Activated CD4-positive, alpha-beta T cell treated with anti-CD3 and anti-CD28 coated beads for 36 hours (primary cell): ENCODE results near the gene YAE1. TPM values are rescaled to one million over a fixed set of nuclear protein-coding genes. Genes with fewer than 3 reads are reported as not detected.

Experiments used
- ATAC-seq: fragments of 200-7000 bp; cut with Tn5 transposase; one replicate; pipeline ENCODE4 v1.10.0; 2021; ENCODE audit warnings: mild to moderate bottlenecking, moderate library complexity
- CTCF ChIA-PET: fragments of 350-600 bp; sonication (Branson Sonifier 250); formaldehyde crosslinking; loops from one replicate; lab custom pipeline; 2021; ENCODE audit warnings: antibody characterized with exemption; lab: Charles Lee
- POLR2A ChIA-PET: fragments of 350-600 bp; sonication (Branson Sonifier 250); formaldehyde crosslinking; loops from one replicate; lab custom pipeline; 2021; ENCODE audit warnings: antibody characterized with exemption, inconsistent platforms; lab: Charles Lee
- DNase-seq: peaks from one replicate; pipeline ENCODE4 v3.0.0-alpha.2; 2020
- H3K27ac Mint-ChIP-seq: one replicate; pipeline ENCODE4 v1.8.0; 2021; ENCODE audit warnings: mixed read lengths
- H3K27me3 Mint-ChIP-seq: one replicate; pipeline ENCODE4 v1.8.0; 2021; ENCODE audit warnings: mixed read lengths
- H3K36me3 Mint-ChIP-seq: one replicate; pipeline ENCODE4 v1.8.0; 2021; ENCODE audit warnings: low read depth, mixed read lengths
- H3K4me1 Mint-ChIP-seq: one replicate; pipeline ENCODE4 v1.8.0; 2021; ENCODE audit warnings: mixed read lengths
- H3K4me3 Mint-ChIP-seq: one replicate; pipeline ENCODE4 v1.8.0; 2021; ENCODE audit warnings: mild to moderate bottlenecking, moderate library complexity, mixed read lengths
- H3K9me3 Mint-ChIP-seq: one replicate; pipeline ENCODE4 v1.8.0; 2021; ENCODE audit warnings: low read depth, mixed read lengths
- intact Hi-C, 2 experiments: fragments of 100-400 bp; cut with DNase I in 1 of 2; cut with micrococcal nuclease in 1 of 2; formaldehyde crosslinking; loops; one replicate each; pipeline versions ENCODE4 v1.14.2 to v1.15.1; 2022 to 2024; cut with DNase I, micrococcal nuclease
- total RNA-seq, 2 experiments: library from RNA; stranded (reverse); gene quantifications; one replicate each; pipeline ENCODE4 v1.2.3, GENCODE V29; 2021

Gene YAE1
- total RNA-seq, 2 experiments from 2014 or later: 9.8 to 13.5 TPM

- POLR2A ChIA-PET: interaction anchor here (0.7 kb wide), 1 partner anchor 280 kb away, joined by 4 read pairs; no protein-coding TSS in a partner anchor
- intact Hi-C loops: no loop called here
- no peak for DNase-seq
Measured at GRCh38 chr7:39606352-39606751, 40.1 kb downstream of the YAE1 start.

GRCh38 chr7:39606941-39607340 is 40.7 kb downstream of the YAE1 start:
- no peak overlapping the region for H3K4me3 Mint-ChIP-seq
- H3K27ac Mint-ChIP-seq: no peak overlapping the region
- intact Hi-C loops: no loop called here
- POLR2A ChIA-PET: no interaction called here
- DNase-seq (no peak), ATAC-seq (no peak)
- H3K9me3 Mint-ChIP-seq: peaks cover 6% of the 10 kb centered on the region
- peaks cover 52% of the 10 kb centered on the region for H3K4me1 Mint-ChIP-seq
- H3K27me3 Mint-ChIP-seq: peaks cover 13% of the 10 kb centered on the region
- no peaks in the 10 kb centered on the region for H3K36me3 Mint-ChIP-seq
- CTCF ChIA-PET: interaction anchor here (1.6 to 1.9 kb wide), 2 partner anchors 25 to 27 kb away, joined by 3 to 8 read pairs; no protein-coding TSS in a partner anchor

More at GRCh38 chr7:39606352-39606751, 40.1 kb downstream of the YAE1 start:
- Mint-ChIP-seq H3K4me3 (no peak overlapping the region), H3K27me3 (peaks cover 13% of the 10 kb centered on the region), H3K27ac (no peak overlapping the region), H3K9me3 (peaks cover 6% of the 10 kb centered on the region), H3K4me1 (peaks cover 52% of the 10 kb centered on the region), H3K36me3 (no peaks in the 10 kb centered on the region)
- CTCF ChIA-PET: interaction anchor here (1.3 to 1.9 kb wide), 5 partner anchors 13 to 140 kb away, joined by 3 to 8 read pairs (median 3); no protein-coding TSS in a partner anchor
- no peak for ATAC-seq

- Mint-ChIP-seq H3K9me3 (peaks cover 6% of the 10 kb centered on the region), H3K36me3 (no peaks in the 10 kb centered on the region), H3K4me1 (peaks cover 52% of the 10 kb centered on the region), H3K4me3 (no peak overlapping the region), H3K27me3 (peaks cover 16% of the 10 kb centered on the region), H3K27ac (no peak overlapping the region)
- ChIA-PET CTCF (interaction anchor here (1.4 kb wide), 1 partner anchor 13 kb away, joined by 7 read pairs; no protein-coding TSS in a partner anchor), POLR2A (no interaction called here)
- ATAC-seq (no peak), DNase-seq (no peak)
- intact Hi-C loops: loop anchor here in 1 of 2 experiments (2.0 kb wide), 1 partner anchor 19 kb away; no protein-coding TSS in a partner anchor
Measured at GRCh38 chr7:39607865-39608264, 41.7 kb downstream of the YAE1 start.

GRCh38 chr7:39608278-39608677 is 42.1 kb downstream of the YAE1 start:
- DNase-seq: no peak
- Mint-ChIP-seq H3K27ac (peak overlapping the region; percentile 22), H3K9me3 (peaks cover 6% of the 10 kb centered on the region), H3K4me3 (no peak overlapping the region), H3K36me3 (no peaks in the 10 kb centered on the region), H3K27me3 (peaks cover 16% of the 10 kb centered on the region), H3K4me1 (peaks cover 52% of the 10 kb centered on the region)
- CTCF ChIA-PET: interaction anchor here (1.1 to 1.4 kb wide), 2 partner anchors 13 to 19 kb away, joined by 7 read pairs; no protein-coding TSS in a partner anchor
- POLR2A ChIA-PET: no interaction called here
- ATAC-seq: no peak
- intact Hi-C loops: loop anchor here in 1 of 2 experiments (2.0 kb wide), 1 partner anchor 19 kb away; no protein-coding TSS in a partner anchor

- Mint-ChIP-seq H3K4me1 (peaks cover 45% of the 10 kb centered on the region), H3K27ac (peak overlapping the region; percentile 70), H3K9me3 (peaks cover 3% of the 10 kb centered on the region), H3K4me3 (peak overlapping the region; percentile 41), H3K36me3 (no peaks in the 10 kb centered on the region), H3K27me3 (peaks cover 17% of the 10 kb centered on the region)
- CTCF ChIA-PET: interaction anchor here (0.5 to 2.4 kb wide), 10 partner anchors 11 to 686 kb away, joined by 3 to 9 read pairs (median 4); no protein-coding TSS in a partner anchor
- ATAC-seq (peak; percentile 66), DNase-seq (peak; percentile 42)
- POLR2A ChIA-PET: no interaction called here
- intact Hi-C loops: loop anchor here in 1 of 2 experiments (2.0 kb wide), 1 partner anchor 21 kb away; no protein-coding TSS in a partner anchor
Measured at GRCh38 chr7:39609113-39609934, 43.1 kb downstream of the YAE1 start.

- ATAC-seq: no peak
- peaks cover 3% of the 10 kb centered on the region for H3K9me3 Mint-ChIP-seq
- no peaks in the 10 kb centered on the region for H3K36me3 Mint-ChIP-seq
- peaks cover 18% of the 10 kb centered on the region for H3K27me3 Mint-ChIP-seq
- intact Hi-C loops: loop anchor here in 1 of 2 experiments (2.0 kb wide), 1 partner anchor 21 kb away; no protein-coding TSS in a partner anchor
- no peak overlapping the region for H3K27ac Mint-ChIP-seq
- H3K4me3 Mint-ChIP-seq: peak overlapping the region; percentile 6
- peaks cover 44% of the 10 kb centered on the region for H3K4me1 Mint-ChIP-seq
- POLR2A ChIA-PET: no interaction called here
- no peak for DNase-seq
- CTCF ChIA-PET: interaction anchor here (0.5 to 2.4 kb wide), 9 partner anchors 8 to 687 kb away, joined by 3 to 9 read pairs (median 4); no protein-coding TSS in a partner anchor
Measured at GRCh38 chr7:39609935-39610263, 43.7 kb downstream of the YAE1 start.

GRCh38 chr7:39613577-39613976 is 47.4 kb downstream of the YAE1 start:
- POLR2A ChIA-PET: no interaction called here
- H3K4me3 Mint-ChIP-seq: no peak overlapping the region
- H3K27ac Mint-ChIP-seq: no peak overlapping the region
- no peak for DNase-seq
- intact Hi-C loops: no loop called here
- CTCF ChIA-PET: interaction anchor here (0.8 to 1.1 kb wide), 2 partner anchors 9 to 33 kb away, joined by 4 read pairs; no protein-coding TSS in a partner anchor
- no peak for ATAC-seq
- H3K9me3 Mint-ChIP-seq: no peaks in the 10 kb centered on the region
- H3K4me1 Mint-ChIP-seq: peaks cover 15% of the 10 kb centered on the region
- H3K36me3 Mint-ChIP-seq: no peaks in the 10 kb centered on the region
- peaks cover 15% of the 10 kb centered on the region for H3K27me3 Mint-ChIP-seq

GRCh38 chr7:39614299-39614698 is 48.1 kb downstream of the YAE1 start:
- intact Hi-C loops: no loop called here
- POLR2A ChIA-PET: no interaction called here
- CTCF ChIA-PET: interaction anchor here (0.9 to 1.1 kb wide), 3 partner anchors 9 to 132 kb away, joined by 3 to 4 read pairs (median 3); no protein-coding TSS in a partner anchor
- H3K4me1 Mint-ChIP-seq: peaks cover 9% of the 10 kb centered on the region
- no peak for DNase-seq
- H3K36me3 Mint-ChIP-seq: no peaks in the 10 kb centered on the region
- H3K9me3 Mint-ChIP-seq: no peaks in the 10 kb centered on the region
- H3K27me3 Mint-ChIP-seq: peaks cover 10% of the 10 kb centered on the region
- no peak overlapping the region for H3K27ac Mint-ChIP-seq
- ATAC-seq: no peak
- H3K4me3 Mint-ChIP-seq: no peak overlapping the region

GRCh38 chr7:39615350-39615975 is 49.3 kb downstream of the YAE1 start:
- no peak overlapping the region for H3K27ac Mint-ChIP-seq
- peaks cover 7% of the 10 kb centered on the region for H3K27me3 Mint-ChIP-seq
- no peaks in the 10 kb centered on the region for H3K9me3 Mint-ChIP-seq
- no peak overlapping the region for H3K4me3 Mint-ChIP-seq
- CTCF ChIA-PET: interaction anchor here (0.7 to 0.9 kb wide), 2 partner anchors 10 to 128 kb away, joined by 3 to 4 read pairs; no protein-coding TSS in a partner anchor
- DNase-seq: no peak
- intact Hi-C loops: no loop called here
- POLR2A ChIA-PET: no interaction called here
- H3K36me3 Mint-ChIP-seq: no peaks in the 10 kb centered on the region
- ATAC-seq: no peak
- H3K4me1 Mint-ChIP-seq: no peaks in the 10 kb centered on the region

- intact Hi-C loops: no loop called here
- peaks cover 4% of the 10 kb centered on the region for H3K27me3 Mint-ChIP-seq
- DNase-seq (no peak), ATAC-seq (no peak)
- no peaks in the 10 kb centered on the region for H3K36me3 Mint-ChIP-seq
- no peaks in the 10 kb centered on the region for H3K9me3 Mint-ChIP-seq
- CTCF ChIA-PET: no interaction called here
- no peaks in the 10 kb centered on the region for H3K4me1 Mint-ChIP-seq
- POLR2A ChIA-PET: no interaction called here
- no peak overlapping the region for H3K4me3 Mint-ChIP-seq
- no peak overlapping the region for H3K27ac Mint-ChIP-seq
Measured at GRCh38 chr7:39616138-39616537, 49.9 kb downstream of the YAE1 start.

- ChIA-PET POLR2A (interaction anchor here (0.6 kb wide), 1 partner anchor 331 kb away, joined by 4 read pairs; no protein-coding TSS in a partner anchor), CTCF (no interaction called here)
- DNase-seq (no peak), ATAC-seq (no peak)
- Mint-ChIP-seq H3K4me3 (no peak overlapping the region), H3K36me3 (peaks cover 2% of the 10 kb centered on the region), H3K27me3 (peaks cover 4% of the 10 kb centered on the region), H3K9me3 (no peaks in the 10 kb centered on the region), H3K4me1 (peaks cover 3% of the 10 kb centered on the region), H3K27ac (no peak overlapping the region)
- intact Hi-C loops: no loop called here
Measured at GRCh38 chr7:39617005-39617404, 50.8 kb downstream of the YAE1 start.
